GM19397 (cell line): ENCODE measurements around the gene MTX1.

Source experiments
- ATAC-seq: cut with Tn5 transposase; IDR thresholded peaks from one replicate; pipeline ENCODE4 v1.9.1; 2021; ENCODE audit warnings: mild to moderate bottlenecking, moderate library complexity; ENCODE audit not compliant: unreplicated experiment

Gene MTX1

DNA sequence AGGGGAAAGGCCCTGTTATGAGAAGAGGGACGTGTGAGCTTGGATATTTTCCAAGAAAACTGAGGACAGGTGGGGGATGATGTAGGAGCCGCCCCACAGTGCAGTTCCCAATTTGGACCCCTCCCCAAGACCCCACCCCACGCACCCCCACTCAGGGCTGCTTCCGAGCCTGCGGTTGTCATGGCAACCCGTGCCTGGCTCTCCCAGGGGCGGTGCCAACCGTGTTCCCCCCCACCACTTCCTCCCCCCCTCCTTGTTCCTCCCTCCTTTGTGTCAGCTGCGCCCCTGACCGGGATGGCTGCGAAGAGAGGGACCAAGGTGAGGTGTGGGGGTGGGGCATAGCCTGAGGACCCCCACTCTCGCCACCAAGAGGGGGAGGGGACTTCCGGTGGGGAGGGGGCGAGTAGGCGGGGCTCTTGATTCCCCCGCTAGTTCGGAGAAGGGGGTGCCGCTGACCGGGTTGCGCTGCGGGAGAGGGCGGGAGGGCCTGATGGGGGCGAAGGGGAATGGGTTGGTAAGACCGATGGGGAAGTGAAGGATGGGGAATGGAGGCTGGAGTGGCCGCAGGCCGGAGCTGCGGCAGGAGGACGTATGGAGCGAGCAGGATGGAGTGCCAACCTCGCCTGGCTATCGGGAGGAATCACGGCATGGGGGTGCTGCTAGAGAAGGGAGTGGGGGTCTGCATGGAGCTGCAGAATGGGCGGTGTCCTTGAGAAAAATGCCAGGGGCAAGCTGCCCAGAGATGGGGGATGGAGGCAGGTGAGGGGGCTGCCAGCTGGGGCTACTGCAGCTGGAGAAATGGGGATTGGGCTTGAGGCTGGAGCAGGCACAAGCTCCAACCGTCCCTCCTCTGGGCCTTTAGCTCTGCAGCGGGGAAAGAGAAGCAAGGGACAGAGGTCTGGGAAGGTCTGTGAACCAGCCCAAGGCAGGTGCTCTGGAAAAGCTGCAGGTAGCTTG lies 33.9 kb upstream of the MTX1 start:
- no peak for ATAC-seq

DNA sequence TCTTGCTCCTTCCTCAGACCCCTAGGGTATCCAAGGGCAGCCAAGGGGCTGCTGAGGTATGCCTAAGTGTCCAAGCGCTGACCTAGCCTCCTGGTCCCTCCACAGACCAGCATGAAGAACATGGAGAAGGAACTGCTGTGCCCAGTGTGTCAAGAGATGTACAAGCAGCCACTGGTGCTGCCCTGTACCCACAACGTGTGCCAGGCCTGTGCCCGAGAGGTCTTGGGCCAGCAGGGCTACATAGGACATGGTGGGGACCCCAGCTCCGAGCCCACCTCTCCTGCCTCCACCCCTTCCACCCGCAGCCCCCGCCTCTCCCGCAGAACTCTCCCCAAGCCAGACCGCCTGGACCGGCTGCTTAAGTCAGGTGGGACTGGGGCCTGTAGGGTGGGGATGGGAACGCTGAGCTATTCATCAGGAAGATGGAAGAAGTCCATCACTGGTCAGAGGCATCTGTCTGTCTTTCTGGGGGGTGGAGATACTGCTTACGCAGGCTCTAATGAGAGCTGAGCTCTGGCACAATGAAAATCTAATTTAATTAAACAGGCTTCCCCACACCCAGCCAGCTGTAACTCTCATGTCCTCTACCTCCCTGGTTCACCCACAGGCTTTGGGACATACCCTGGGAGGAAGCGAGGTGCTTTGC lies 33.1 kb upstream of the MTX1 start:
- ATAC-seq: no peak

DNA sequence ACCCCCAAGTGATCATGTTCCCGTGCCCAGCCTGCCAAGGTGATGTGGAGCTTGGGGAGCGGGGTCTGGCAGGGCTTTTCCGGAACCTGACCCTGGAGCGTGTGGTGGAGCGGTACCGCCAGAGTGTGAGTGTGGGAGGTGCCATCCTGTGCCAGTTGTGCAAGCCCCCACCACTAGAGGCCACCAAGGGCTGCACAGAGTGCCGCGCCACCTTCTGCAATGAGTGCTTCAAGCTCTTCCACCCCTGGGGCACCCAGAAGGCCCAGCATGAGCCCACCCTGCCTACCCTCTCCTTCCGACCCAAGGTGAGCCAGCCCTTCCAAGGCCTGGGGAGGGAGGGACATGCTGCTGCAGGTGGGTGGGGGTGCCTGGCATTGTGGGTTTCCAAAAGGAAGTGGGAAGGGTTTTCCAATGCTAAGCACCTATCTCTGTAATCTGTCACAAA lies 32.5 kb upstream of the MTX1 start:
- no peak for ATAC-seq

DNA sequence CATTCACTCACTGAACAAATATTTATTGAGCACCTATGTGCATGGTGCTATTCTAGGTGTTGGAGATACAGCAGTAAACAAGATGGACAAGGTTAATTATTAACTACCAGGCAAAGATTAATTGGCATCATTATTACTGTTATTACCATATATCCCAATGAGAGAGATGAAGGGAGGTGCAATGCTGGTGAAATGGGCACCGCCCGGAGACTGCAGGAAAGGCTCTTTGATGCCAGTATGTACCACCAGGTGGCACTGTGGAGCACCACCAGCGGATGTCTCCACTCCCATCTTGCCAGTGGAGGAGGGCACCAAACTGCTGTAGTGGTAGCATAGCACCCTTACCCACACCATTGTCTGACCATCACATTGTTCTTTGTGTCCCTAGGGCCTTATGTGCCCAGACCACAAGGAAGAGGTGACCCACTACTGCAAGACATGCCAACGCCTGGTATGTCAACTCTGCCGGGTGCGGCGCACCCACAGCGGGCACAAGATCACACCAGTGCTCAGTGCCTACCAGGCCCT lies 31.9 kb upstream of the MTX1 start:
- no peak for ATAC-seq

DNA sequence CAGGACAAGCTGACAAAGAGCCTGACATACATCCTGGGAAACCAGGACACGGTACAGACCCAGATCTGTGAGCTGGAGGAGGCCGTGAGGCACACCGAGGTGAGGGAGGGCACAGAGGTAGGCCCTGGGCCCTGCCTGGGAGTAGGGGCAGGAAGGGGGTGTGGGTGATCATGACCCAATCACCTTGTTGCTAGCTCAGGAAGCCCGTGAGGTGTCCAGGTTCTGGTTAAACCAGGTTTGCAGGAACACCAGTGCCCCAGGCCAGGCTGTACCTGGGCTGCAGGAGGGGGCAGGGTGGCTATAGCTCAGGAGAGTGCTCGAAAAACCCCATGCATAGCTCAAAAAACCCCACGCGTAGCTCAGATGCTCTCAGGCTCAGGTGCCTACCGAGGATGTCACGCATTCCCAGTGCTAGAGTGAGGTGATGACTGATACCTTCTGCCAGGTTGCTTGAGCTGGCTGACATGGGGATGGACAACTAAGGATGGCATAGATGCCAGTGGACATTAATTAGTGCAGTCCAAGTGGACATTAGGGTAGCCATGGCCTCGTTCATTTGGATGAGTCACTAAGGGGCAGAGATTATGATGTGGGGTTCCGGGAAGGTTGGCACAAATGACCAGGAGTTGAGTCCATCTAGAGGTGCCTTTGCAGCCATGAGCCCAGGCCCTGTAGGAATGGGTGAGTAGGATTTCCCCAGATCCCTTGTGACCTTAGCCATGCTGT lies 31.1 kb upstream of the MTX1 start:
- ATAC-seq: no peak

DNA sequence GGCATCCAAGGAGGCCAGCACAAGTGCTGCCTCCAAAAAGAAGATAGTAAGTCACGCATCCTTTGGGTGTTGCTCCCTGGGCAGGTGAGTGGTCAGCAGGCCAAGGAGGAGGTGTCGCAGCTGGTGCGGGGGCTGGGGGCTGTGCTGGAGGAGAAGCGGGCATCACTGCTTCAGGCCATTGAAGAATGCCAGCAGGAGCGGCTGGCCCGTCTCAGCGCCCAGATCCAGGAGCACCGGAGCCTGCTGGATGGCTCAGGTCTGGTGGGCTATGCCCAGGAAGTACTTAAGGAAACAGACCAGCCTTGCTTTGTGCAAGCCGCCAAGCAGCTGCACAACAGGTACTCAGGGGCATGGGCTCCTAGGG lies 30.6 kb upstream of the MTX1 start:
- ATAC-seq: no peak

DNA sequence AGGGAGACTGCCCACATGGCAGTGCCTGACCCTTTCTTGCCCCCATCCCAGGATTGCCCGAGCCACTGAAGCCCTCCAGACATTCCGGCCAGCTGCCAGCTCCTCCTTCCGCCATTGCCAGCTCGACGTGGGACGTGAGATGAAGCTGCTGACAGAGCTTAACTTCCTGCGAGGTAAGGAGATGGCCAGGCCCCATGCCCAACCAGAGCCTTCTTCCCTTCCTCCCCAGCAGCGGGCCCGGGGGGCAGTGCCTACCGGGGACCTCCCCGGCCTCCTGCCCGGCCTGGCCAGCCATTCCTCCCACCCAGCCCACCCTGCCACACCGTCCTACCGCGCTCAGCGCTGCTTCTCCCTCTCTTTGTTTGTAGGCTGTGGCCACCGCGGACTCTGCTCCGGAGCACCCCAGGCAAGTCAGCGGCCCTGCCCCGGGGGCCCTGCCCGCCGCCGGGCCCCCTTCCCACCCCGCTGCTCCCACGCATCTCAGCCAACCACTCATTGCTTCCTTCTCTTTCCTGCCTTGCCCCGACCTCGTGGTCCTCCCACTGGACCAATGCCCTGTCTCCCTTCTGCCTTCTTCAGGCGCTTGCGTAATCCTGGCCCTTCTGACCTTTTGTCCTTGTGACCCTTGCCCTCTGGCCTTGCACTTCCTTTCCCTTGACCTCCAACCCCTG lies 29.9 kb upstream of the MTX1 start:
- no peak for ATAC-seq

DNA sequence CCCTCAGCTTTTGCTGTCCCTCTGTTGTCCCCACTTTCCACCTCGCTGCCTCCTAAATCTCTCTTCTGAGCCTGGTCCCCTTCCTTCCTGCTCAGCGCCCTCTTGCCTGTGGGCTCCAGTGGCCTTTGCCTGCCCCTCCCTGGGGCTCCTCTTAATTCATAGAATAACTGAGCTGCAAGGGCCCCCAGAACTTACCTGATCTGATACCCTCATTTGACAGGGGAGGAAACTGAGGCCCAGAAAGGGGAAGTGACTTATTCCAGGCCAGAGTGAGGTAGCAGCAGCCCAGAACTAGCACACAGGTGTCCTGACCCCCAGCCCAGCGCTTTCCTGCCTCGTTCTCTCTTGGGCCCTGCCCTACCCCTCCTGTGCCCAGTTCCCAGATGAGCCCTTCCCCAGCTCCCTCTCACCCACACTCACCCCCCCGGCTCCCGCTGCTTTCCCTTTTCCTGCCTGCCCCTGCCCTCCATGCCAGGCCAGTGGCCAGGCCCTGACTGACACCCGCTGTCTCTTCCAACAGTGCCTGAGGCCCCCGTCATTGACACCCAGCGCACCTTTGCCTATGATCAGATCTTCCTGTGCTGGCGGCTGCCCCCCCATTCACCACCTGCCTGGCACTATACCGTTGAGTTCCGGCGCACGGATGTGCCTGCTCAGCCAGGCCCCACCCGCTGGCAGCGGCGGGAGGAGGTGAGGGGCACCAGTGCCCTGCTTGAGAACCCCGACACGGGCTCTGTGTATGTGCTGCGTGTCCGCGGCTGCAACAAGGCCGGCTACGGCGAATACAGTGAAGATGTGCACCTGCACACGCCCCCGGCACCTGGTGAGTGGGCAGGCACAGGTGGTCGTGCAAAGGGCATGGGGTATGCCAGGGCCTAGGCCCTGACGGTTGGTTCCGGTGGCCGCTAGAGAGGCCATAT lies 29.1 kb upstream of the MTX1 start:
- no peak for ATAC-seq

DNA sequence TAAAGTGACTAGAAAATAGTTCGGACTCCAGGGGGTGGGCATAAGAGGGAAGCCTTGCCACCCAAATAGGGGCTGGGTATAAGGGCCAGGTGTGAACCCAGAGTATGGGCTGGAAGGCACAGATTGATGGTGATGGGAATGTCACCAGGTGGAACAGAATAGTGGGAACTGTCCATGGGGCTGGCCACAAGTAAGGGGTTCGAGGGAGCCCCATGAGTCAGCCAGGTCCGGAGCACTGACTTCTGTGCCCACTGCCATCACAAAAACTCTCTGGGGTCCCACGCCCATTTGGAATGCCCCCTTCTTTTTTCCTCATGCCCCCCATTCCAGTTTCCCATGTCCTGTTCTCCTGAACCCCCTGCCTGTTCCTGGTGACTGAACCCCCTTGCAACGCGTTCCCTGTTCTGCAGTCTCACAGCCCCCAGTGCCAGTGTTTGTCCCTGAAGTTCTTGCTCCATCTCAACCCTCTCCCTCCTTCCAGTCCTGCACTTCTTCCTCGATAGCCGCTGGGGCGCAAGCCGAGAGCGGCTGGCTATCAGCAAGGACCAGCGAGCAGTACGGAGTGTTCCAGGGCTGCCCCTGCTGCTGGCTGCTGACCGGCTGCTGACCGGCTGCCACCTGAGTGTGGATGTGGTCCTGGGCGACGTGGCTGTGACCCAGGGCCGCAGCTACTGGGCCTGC lies 27.0 kb upstream of the MTX1 start:
- no peak for ATAC-seq

DNA sequence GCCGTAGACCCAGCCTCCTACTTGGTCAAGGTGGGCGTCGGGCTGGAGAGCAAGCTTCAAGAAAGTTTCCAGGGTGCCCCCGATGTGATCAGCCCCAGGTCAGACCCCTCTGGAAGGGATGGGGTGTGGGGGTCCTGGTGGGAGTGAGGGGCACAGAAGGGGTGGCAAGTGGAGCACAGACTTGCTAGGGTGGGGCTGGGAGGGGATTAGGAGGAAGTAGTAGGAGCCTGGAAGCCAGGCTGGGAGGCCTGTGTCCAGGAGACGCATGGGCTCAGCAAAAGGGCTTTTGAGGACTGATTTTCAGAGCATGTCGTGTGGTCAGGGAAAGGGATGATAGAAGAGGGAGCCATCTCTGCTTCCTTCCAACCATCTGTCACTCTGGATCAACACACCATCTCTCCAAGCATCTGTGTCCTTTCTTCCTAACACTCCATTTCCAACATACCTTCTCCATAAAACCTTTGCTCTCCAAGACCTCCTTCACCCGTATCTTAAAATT lies 26.4 kb upstream of the MTX1 start:
- no peak for ATAC-seq

DNA sequence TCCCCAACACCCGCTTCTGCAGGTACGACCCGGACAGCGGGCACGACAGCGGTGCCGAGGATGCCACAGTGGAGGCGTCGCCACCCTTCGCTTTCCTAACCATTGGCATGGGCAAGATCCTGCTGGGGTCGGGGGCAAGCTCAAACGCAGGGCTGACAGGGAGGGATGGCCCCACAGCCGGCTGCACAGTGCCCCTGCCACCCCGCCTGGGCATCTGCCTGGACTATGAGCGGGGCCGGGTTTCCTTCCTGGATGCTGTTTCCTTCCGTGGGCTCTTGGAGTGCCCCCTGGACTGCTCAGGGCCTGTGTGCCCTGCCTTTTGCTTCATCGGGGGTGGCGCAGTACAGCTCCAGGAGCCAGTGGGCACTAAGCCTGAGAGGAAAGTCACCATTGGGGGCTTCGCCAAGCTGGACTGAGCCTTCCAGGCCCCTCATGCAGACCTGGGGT lies 24.7 kb upstream of the MTX1 start:
- no peak for ATAC-seq

DNA sequence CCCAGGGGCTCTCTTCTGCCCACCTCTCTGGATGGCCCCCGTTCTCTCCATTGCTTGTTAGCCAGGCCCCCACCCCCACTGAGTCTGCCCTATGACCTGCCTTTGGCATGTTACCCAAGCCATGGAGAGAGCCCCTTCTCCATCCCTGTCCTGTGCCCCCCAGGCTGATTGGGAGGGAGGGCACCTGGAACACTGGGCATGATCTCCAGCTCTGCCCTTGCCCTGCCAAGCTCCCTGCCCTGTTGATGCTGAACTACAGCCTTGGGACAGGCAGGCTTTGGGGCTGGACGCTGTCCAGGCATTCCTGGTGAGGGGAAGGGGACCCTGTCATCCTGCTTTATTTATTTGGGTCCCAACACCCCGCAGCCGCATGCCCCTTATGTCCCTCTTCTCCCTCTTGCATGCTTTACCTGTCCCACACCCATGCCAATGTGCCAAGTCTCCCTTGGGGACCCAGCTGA lies 24.1 kb upstream of the MTX1 start:
- no peak for ATAC-seq

DNA sequence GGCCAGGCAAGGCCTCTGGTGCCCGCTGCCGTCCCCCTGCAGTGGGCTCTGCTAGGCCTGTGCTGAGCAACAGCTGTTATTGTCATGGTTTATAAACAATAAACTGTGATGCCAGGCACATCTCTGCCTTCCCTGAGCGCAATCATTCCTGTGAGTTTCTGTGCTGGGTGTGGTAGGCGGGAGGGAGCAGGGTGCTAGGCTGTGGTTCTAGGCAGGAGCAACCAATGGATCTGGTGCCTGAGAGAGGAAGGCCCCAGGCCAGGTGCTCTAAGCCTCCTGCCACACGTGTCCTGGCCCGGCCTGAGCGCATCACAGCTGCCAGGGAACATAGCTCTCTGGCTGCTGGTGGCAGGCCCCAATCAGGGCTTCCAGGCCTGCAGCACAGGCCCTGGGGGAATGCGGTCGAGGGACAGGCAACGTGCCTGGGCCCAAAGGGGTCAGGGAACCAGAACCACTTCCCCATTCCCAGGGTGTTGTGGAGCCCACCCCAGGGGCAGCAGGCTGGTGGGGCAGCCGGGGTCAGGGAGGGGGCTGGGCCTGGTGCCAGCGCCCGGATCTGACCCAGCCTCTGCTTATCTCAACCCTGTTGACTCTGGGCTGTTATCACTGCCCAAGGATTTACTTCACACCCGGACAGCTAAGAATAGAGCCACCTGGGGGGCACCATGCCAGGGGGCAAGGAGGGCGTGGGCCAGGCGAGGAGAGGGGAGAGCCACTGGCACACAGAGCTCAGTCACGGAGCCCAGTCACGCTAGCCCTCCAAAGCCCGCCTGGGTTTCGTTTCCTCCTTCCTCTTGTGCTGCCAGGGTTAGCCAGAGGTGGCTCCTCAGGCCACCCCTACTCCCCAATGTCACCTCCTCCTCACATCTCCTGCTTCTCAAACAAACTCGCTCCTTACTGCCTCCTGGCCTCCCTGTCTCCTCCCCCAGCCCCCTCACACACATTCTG lies 23.4 kb upstream of the MTX1 start:
- peak; percentile 64 for ATAC-seq

DNA sequence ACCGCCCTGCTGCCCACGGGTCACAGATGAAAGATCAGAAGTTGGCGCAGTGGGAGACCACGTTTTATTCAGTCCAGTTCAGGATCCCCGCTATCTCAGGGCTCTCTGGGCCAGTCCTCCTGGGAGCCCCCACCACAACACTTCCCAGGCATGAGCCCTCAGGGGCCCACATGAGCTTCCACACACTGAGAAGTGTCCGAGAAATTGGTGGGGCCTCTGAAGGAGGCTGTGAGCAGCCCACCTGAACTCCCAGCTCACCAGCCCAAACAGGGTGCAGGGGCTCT lies 22.8 kb upstream of the MTX1 start:
- no peak for ATAC-seq

DNA sequence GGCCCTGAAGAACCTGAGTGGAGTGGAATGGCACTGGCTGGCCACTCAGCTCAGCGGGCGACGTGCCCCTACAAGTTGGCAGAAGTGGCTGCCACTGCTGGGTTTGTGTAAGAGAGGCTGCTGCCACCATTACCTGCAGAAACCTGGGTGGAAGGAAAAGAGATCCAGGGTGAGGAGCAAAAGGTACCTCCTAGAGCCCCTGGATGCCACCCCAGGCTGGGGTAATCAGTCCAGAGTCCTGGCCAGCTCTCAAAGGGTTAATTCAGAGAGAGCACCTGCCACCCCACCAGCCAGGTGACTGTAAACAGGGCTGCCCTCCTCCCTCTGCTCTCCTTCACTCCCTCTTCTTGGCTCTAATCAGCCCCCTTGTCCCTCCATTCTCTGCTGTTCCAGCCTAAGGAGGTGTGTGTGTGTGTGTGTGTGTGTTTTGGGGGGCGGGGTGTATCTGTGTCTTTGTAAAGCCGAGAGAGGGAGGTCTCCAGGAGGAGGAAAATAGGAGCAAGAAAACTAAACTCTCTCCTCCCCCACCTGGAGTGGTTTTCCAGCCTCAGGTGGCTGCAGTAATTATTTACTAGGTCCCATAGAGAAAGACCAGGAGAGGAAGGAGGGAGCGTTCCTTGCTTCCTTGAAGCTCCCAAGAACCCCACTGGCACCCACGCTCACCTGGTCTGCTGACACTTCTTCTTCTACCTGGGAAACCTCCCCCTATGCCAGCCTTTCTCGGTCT lies 22.3 kb upstream of the MTX1 start:
- no peak for ATAC-seq

DNA sequence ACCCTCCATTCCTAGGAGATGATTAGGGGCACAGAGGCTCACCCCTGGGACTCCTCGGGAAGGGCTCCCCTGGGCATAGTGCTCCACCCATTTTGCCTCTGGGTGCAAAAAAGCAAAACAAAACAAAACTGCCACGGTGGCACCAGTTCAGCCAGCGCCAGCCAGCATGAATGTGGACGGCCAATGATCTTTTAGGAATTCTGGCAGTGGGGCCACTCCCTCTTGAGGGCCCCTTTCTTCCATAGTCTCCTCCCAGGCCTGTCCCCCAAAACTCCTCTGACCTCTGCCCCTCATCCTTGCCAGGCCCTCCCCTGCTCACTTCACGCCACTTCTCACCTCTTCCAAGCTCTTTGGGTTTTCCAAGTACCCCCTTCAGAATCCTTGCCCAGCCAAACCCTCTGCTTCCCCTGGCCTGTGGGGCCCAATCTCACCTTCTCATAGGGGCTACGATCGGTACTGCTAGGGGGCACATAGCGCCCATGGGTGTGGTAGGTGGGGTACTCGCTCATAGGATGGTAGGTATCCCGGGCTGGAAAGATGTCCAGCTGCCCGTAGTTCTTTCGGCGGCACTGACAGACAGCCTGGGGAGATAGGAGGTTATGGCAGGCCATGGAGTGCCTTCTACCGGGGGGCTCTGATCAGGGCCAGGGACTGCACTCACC lies 21.6 kb upstream of the MTX1 start:
- no peak for ATAC-seq

DNA sequence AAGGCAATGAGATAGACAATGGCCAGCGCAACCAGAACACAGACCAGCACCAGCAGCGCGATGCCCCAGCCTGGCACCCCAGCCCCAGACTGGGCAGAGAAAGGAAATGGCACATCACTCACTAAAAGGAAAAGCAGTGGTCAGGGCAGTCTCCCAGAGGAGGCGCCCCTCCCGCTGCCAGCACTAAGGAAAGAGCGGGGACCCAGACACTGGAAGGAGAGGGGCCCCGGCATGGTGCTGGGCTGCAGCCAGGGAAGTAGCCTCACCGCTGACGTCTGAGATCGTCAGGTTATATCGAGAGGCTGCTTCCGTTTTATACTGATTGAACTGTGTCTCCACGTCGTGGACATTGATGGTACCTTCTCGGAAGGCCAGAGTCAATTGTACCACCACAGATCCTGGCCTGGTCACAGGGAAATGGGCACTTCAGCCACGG lies 21.0 kb upstream of the MTX1 start:
- ATAC-seq: no peak
